Thyroid gland (tissue), 4 donors: ENCODE measurements around the gene UST.

Source experiments
- CTCF ChIP-seq, 6 experiments: fragments of 200-600 bp in 3 of 6; fragments of 450-650 bp in 3 of 6; sonication (generic) in 3 of 6; IDR thresholded peaks; one replicate each; pipeline ENCODE4 v1.5.1; 2016 to 2019; ENCODE audit warnings: antibody characterized with exemption in 6 of 6, mild to moderate bottlenecking in 2 of 6, inconsistent platforms in 1 of 6, moderate library complexity in 1 of 6
- POLR2A ChIP-seq, 2 donors: fragments of 450-650 bp; IDR thresholded peaks; one replicate each; pipeline ENCODE4 v1.6.1; 2017; ENCODE audit warnings: antibody characterized with exemption in 2 of 2, mild to moderate bottlenecking in 2 of 2, moderate library complexity in 1 of 2

- TF ChIP-seq CTCF (IDR thresholded peaks at IDR 0.05) (no peak), POLR2A (IDR thresholded peaks at IDR 0.05) (no peak)
Observed at GRCh38 chr6:148793721-148794120, 46.9 kb downstream of the UST start.
